IPS-18c (cell line): ENCODE data around the gene TTC27.
"Not testable (repeated sequence)": the region's sequence is repeated elsewhere in the genome, so short reads cannot be mapped to it uniquely, and the experiment has no call there.

Experiments
- H3K4me3 ChIP-seq: 2 replicates; pipeline ENCODE4 v1.7.0; 2013; ENCODE audit warnings: low read depth, mild to moderate bottlenecking, low read length, moderate library complexity; ENCODE audit not compliant: insufficient read depth
- H3K9me3 ChIP-seq: one replicate; pipeline ENCODE4 v1.6.1; 2013; ENCODE audit warnings: mild to moderate bottlenecking, low read length, moderate library complexity; ENCODE audit not compliant: control insufficient read depth, insufficient read depth

TTC27 gene

DNA sequence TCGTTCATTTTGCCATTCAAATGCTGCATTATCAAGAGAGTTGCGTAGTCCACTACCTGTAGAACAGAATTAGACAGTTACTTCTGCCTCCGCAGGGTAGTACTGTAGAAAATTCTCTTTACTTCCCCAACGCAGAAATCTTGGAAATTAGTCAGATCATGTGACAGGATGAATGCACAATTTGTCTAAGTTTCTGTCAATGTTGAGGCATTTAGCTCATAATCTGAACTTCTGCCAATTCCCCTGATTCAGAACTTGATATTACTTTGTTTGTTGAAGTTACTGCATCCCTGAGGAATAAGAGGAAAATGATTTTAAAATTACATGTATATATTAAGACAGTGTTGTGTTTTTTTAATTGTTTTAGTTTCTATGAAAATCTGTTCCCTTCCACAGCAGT is 83.4 kb downstream of the TTC27 start:
- H3K9me3 ChIP-seq = peaks cover 2% of the 10 kb centered on the region
- no peak overlapping the region for H3K4me3 ChIP-seq

DNA sequence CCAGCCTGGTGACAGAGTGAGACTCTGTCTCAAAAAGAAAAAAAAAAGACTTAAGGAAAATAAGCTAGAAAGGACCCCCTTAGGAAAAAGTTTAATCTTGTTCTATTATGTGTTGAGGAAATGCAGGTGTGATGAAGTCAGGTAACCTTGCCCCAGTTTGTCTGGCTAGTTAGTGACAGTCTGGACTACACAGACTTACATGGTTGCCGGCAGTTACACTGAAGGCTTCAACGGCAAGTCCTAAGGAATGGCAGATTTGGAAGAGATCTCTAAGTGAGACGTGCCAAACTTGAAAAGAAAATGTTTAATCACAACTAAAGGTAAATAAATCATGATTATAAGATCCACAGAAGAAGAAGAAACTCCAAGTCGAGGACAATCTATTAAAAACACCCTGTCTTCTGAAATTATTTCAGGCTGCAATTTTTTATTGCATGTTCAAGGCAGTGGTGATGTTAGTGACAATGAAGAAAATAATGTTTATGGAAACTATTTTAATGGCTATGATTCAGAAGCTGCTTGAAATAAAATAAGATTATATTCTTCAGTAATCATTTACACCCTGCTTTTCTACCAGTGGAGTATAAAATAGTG is 84.2 kb downstream of the TTC27 start:
- H3K9me3 ChIP-seq = peaks cover 2% of the 10 kb centered on the region
- no peak overlapping the region for H3K4me3 ChIP-seq

DNA sequence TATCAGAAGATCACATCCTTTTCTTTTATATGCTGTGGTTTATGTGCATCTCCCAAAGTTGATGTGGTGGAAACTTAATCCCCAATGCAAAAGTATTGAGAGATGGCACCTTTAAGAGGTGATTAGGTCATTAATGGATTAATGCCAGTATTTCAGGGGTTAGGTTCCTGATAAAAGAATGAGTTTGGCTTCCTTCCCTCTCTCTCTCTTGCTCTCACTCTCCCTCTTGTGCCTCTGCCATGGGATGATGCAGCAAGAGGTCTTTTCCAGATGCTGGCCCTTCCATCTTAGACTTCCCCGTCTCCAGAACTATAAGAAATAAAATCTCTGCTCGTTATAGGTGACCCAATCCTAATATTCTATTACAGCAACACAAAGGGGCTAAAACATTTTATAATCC is 85.0 kb downstream of the TTC27 start:
- H3K4me3 ChIP-seq = no peak overlapping the region
- H3K9me3 ChIP-seq = peaks cover 2% of the 10 kb centered on the region

DNA sequence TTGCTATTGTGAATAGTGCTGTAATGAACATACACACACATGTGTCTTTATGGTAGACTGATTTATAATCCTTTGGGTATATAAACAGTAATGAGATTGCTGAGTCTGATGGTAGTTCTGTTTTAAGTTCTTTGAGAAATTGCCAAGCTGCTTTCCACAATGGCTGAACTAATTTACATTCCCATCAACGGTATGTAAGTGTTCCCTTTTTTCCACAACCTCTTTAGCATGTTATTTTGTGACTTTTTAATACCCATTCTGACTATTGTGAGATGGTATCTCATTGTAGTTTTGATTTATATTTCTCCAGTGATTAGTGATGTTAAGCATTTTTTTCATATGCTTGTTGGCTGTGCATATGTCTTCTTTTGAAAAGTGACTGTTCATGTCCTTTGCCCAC is 86.7 kb downstream of the TTC27 start:
- peaks cover 2% of the 10 kb centered on the region for H3K9me3 ChIP-seq
- H3K4me3 ChIP-seq = no peak overlapping the region

DNA sequence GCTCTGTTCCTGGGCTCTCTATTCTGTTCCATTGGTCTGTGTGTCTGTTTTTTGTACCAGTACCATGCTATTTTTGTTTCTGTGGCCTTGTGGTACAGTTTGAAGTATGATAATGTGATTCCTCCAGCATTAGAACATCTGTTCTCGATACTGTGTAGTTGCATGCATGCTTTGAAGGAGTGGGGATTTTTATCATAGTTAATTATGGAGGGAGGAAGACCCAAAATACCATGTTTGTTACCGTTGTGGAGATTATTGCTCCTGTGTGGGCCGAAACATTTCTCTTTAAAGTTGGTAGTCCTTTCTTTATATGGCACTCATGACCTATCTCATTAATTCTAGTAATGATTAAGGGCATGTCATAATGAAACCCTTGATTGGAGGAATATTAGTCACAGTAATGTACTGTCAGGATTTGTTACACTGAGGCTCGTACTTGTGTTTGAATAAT is 87.6 kb downstream of the TTC27 start:
- H3K9me3 ChIP-seq = peaks cover 2% of the 10 kb centered on the region
- H3K4me3 ChIP-seq = no peak overlapping the region

DNA sequence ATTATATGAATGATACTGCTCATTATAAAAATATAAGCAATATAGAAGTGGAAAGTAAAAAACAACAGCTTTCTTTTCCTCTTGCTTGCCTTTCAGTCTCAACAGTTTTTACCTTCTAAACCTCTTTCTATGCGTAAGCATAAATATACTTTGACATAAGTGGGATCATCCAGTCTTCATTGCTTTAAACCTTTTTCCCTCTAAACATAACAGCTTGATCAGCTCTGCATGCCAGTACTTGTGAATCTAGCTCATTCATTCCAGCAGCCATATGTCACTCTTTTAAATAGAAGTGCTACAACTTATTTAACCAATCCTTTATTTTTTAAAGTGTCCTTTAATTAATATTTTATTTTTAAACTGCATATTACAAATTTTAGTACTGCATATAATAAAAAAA is 88.1 kb downstream of the TTC27 start:
- H3K9me3 ChIP-seq = peaks cover 2% of the 10 kb centered on the region
- no peak overlapping the region for H3K4me3 ChIP-seq

DNA sequence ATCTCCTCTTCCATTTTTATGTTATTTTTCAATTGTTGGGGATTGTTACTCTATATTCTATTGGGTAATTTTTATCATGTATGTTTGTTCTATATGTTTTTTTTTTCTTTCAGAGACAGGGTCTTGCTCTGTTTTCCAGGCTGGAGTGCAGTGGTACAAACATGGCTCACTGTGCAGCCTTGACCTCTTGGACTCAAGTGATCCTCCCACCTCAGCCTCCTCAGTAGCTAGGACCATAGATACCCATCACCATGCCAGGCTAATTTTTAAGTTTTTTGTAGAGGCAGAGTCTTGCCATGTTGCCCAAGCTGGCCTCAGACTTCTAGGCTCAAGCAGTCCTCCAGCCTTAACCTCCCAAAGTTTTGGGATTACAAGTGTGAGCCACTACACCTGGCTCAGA is 88.7 kb downstream of the TTC27 start:
- H3K4me3 ChIP-seq = no peak overlapping the region

DNA sequence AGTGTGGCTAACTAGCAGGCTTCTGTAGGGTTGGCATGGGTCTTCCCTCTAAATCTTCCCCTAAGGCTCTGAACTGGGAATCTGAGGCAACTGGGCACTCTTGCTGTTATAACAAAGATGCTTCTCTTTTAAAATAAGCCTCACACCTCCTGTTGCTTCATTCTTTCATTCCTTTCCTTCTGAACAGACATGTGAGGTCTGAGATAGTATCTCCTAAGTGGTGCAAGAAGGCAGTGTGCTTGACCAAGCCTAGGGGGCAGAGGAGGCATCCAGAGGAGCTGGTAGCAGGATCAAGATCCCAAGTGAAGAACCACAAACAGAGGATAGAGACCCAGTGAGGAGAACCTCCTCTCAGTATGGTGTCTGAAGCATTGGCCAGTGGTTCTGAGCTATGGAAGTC is 90.9 kb downstream of the TTC27 start:
- H3K4me3 ChIP-seq = no peak overlapping the region
- H3K9me3 ChIP-seq = peaks cover 2% of the 10 kb centered on the region

More for the DNA sequence above, 88.7 kb downstream of the TTC27 start:
- H3K9me3 ChIP-seq = peaks cover 2% of the 10 kb centered on the region

DNA sequence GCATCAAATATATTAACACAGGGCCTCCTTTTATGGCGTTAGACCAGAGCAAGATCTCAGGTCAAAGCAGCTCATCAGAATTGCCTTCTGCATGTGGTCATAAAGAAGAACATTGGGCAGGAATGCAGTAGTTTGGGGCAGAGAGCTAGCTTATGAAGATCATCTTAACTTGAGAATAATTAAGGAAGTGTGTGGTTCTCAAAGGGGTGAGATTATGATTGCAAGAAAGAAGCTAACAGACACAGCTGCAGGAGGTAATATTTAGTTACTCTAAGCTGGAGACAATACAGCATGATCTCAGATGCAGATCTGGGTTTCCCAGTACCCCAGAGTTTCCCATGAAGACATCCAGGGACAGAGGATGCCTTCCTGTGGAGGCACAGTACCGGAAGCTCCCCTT is 91.6 kb downstream of the TTC27 start:
- H3K4me3 ChIP-seq = no peak overlapping the region

DNA sequence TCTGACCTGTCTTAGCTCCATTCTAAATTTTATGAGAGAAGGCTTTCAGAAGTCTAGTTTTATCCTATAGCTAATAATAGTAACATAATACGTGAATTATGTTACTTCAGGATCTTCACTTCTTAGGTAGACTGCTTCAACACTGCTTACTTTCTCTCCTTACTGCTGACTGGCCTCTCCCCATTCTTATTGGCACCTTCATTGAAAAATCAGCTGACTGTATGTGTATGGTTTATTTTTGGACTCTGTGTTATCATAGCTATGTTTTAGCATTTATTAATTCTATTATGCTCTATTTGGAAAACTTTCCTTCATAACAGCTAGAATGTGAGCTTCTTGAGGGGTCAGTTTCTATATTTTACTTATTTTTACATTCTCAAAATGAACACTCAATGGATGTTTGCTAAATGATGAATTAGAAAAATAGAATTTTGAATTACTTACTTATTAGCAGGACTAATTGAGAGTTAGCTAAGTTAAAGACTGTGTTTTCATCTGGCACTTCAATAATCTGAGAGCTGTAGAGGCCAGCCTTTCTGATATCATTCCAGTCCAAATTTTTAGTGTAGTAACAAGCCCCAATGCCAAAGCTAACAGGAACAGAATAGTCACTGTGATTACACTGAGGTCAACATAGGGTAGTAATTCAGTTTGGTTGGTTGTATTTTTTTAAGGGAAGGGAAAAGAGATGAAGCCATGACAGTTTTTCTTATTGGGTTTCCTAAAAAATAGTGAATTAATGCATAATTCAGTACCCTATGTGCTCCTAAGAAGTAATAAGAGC is 92.3 kb downstream of the TTC27 start:
- Histone ChIP-seq H3K9me3 (no peaks in the 10 kb centered on the region), H3K4me3 (no peak overlapping the region)

More for the DNA sequence above, 91.6 kb downstream of the TTC27 start:
- H3K9me3 ChIP-seq = no peaks in the 10 kb centered on the region

DNA sequence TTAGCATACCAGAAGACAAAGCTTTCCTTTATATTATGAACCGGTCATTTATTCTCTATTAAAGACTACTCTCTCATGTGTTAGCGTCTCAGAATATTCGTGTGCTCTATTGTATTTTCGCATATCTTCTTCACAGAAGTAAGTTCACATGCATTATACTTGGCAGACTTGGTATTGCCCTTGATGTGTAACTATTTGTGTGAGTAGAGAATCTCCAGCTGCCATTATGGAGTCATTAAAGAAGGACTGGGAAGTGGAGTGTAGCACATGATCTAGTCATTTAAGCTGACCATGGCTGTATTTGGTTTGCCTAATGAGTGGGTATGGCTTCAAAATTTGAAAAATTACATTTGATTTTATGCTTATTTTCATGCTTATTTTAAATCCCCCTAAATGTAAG is 92.9 kb downstream of the TTC27 start:
- H3K4me3 ChIP-seq = no peak overlapping the region
- peaks cover 2% of the 10 kb centered on the region for H3K9me3 ChIP-seq

DNA sequence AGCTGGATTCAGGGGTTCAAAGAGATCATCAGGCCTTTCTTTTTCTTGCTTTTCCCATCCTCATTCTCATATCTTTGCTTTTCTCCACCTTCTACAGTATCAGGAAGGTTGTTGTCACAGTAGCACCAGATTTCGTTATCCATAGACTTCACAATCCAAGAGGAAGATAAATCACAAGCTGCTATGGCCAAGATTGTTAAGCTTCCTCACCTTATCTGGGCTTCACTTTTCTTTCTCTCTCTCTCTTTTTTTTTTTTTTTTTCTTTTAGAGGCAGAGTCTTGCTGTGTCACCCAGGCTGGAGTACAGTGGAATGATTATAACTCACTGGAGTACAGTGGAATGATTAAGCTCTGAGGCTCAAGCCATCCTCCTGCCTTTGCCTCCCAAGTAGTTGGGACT is 93.5 kb downstream of the TTC27 start:
- H3K9me3 ChIP-seq = peaks cover 4% of the 10 kb centered on the region
- H3K4me3 ChIP-seq = no peak overlapping the region

DNA sequence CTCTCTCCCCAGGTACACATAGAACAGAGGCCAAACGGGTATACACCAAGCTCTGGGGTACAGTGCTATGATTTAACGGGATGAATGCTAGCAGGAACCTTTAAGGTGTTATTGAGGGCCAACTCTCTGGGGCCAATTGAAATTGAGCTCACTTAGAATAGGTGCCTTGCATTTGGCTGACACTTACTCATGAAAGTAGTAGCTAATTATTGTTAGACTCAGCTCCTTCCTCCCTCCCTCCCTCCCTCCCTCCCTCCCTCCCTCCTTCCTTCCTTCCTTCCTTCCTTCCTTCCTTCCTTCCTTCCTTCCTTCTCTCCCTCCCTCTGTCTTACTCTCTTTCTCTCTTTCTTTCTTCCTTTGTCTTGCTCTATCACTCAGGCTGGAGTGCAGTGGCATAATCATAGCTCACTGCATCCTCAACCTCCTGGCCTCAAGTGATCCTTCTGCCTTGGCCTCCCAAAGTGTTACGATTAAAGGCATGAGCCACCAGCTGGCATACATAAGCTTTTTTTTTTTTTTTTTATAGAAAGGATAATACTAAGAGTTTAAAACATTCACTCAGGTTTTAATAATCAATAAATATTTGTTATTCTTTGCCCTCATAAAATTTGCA is 95.7 kb downstream of the TTC27 start:
- Histone ChIP-seq H3K4me3 (no peak overlapping the region), H3K9me3 (peaks cover 4% of the 10 kb centered on the region)

DNA sequence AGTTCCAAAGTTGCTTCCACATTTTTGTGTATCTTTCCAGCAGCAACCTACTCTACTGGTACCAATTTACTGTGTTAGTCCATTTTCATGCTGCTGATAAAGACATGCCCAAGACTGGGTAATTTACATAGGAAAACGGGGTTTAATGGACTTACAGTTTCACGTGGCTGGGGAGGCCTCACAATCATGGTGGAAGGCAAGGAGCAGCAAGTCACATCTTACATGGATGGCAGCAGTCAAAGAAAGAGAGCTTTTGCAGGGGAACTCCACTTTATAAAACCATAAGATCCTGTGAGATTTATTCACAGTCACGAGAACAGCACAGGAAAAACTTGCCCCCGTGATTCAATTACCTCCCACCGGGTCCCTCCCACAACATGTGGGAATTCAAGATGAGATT is 98.8 kb downstream of the TTC27 start:
- H3K9me3 ChIP-seq, H3K4me3 ChIP-seq: not testable (repeated sequence)

DNA sequence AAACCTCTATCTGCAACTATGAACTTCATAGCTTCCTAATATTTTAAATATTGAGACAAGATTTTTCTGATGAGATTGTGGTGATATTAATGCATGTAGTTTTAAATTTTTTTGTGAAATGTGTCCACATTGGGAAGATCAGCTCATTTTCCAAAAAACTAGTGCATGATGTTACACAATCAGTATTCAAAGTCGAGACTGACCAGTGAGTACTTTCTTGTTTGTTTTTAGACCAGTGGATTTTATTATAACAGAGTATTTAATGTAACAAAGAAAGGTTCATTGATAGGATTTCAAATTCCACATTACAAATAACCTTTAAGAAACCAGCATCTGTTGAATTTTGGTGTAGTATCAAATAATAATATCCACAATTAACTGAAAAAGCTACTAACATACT is 99.3 kb downstream of the TTC27 start:
- H3K9me3 ChIP-seq = peaks cover 4% of the 10 kb centered on the region
- no peak overlapping the region for H3K4me3 ChIP-seq

DNA sequence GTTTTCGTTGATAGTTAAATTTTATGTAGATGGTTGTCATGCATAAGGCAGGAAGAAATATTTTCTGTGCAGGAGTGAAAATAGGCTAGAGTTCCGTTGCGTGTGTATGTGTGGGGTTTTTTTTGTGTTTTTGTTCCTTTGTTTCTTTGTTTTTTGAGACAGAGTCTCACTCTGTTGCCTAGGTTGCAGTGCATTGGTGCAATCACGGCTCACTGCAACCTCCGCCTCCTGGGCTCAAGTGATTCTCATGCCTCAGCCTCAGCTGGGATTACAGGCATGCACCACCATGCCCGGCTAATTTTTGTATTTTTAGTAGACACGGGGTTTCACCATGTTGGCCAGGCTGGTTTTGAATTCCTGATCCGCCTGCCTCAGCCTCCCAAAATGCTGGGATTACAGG is 103.1 kb downstream of the TTC27 start:
- not testable (repeated sequence) for H3K9me3 ChIP-seq, H3K4me3 ChIP-seq

DNA sequence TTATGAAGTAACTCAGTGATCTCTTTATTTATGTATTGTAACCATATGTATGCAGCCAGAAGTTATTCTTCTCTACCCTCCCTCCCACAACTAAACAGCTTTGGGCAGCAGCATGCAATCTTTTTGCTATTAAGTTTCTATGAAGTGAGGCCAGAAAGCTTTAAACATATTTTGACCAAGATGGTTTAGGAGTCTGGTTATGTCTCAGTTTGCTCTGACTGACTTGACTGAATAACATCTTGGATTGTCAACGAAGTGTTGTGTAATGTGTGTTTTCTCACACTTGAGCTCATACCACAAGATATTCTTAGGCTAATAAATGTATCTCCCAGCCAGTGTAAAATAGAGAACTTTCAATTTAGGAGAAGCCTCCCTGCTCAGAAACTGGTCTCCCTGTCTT is 104.3 kb downstream of the TTC27 start:
- no peak overlapping the region for H3K4me3 ChIP-seq
- no peaks in the 10 kb centered on the region for H3K9me3 ChIP-seq

DNA sequence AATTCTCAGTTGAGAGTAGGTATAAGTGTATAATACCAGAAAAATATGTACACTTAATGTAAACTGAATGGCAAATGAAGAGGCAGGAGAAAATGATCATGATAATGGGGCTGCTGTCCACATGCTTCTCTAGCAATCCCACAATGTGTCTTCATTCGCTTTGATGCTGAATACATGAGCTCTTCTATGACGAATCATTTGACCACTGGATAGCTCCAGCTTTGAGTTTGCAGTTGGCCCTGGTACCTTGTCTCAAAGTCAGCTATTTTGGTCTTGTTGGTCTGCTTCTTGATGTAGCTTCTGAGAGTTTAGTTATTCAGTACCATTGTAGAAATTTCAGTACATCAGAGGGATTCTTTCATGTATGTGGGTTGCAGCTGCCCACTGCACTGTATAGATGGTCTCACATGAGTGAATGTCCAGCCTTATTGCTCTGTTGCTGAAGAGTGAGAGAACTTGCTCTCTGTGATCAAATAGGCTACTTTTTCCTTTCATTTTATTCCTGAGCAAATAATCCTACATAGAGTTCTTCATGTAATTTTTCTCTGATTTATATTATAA is 105.1 kb downstream of the TTC27 start:
- Histone ChIP-seq H3K4me3 (no peak overlapping the region), H3K9me3 (no peaks in the 10 kb centered on the region)
